DLD1 (cell line): ENCODE data around the gene IDUA.

Experiments
- in situ Hi-C: cut with HindIII; loops from 2 replicates; pipeline ENCODE4 v1.10.0; 2017; ENCODE audit warnings: low sequenced_read_pairs

IDUA gene

DNA sequence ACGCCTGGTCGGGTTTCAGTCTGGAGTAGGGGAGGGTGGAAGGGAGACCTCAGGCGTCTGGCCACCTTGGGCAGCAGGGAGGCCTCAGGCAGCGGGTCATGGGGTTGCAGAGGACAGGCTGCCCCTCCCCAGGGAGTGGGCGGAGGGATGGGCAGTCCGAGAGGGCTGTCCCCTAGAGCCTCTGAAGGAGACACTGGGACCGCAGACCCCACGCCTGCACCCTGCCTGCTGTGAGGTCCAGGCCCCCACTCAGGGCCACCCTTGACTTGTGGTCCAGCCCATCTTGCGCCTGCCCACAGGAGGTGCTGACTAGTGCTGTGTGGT is 41.0 kb downstream of the IDUA start:
- in situ Hi-C loops, result no loop called here

DNA sequence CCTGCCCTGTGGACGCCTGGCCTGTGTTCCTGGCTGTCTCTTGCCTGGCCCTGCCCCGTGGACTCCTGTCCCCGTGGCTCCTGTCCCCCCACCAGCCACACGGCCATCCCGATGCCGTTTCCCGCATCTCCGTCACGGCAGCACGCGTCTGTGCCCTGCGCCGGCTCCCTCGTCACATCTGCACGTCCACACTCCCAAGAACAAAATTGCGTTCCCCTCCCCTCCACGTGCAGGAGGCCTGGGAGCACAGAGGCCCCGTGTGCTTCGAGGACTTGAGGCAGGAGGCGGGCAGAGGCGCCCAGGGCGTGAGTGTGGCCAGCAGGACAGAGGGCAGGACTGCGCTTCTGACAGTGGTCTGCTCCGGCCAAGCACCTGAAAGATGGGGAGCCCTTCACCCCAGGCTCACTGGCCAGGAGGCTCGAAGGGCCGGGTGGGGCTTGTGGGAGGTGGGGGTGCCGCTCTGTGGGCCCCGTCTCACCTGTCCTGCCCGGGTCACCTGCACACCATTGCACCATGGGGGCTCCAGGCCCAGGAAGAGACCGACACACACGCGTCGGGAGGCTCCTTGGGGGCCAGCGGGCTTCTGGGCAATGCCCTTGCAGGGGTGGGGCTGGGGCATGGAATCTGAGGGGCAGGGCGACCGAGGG is 41.9 kb downstream of the IDUA start:
- in situ Hi-C loops, result no loop called here

DNA sequence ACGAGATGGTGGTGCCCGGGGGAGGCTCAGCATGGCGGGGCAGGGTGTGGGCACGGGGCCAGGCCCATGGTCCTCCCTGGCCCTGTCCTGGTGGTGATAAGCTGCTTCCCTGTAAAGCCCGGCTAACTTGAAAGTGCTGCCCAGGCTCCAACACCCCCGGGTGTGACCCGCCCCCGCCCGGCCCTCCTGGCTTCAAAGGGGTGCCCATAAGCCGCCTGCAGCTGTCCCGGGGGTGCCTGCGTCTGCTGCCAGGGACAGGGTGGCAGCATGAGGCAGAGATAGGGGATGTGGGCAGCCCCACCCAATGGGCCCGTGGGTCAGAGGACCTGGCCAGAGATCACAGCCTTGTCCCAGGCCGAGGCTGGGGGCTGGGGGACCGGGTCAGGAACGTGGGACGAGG is 42.7 kb downstream of the IDUA start:
- in situ Hi-C loops, result no loop called here

DNA sequence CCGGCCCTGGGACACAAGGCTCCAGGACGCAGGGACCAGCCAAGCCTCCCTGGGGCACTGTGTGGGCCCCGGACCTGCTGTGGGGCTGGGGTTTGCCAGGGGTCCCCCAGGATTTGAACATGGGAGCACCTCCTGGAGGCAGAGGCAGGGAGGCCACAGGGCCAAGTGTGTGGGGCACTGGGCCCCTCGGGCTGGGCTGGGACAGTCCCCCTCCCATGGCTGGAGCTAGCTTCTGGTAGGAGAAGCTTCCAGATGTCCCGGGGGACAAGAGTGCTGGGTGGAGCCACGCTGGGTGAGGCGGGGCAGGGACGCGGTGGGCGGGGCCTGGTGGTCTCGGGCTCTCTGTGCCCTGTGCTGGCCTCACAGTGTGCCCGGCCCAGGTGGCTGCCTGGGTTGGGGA is 43.2 kb downstream of the IDUA start:
- in situ Hi-C loops, result no loop called here

DNA sequence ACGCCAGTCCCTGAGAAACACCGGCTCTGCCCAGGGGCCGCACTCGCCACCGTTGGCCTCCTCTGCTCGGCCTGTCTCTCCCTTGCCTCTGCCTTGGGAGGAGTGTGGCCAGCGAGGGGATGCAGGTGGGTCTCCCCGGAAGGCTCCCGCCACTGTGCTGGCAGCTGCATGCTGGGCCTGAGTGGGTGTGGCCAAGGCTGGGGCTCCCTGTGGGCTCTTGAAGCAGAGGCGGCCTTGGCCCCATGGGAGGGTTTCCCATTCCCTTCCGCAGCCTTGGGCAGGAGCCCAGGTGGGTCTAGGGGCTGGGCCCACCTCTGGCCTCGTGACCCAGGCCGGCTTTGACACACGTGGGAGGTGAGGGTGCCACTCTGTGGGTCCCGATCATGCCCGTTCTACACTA is 43.7 kb downstream of the IDUA start:
- in situ Hi-C loops, result no loop called here

DNA sequence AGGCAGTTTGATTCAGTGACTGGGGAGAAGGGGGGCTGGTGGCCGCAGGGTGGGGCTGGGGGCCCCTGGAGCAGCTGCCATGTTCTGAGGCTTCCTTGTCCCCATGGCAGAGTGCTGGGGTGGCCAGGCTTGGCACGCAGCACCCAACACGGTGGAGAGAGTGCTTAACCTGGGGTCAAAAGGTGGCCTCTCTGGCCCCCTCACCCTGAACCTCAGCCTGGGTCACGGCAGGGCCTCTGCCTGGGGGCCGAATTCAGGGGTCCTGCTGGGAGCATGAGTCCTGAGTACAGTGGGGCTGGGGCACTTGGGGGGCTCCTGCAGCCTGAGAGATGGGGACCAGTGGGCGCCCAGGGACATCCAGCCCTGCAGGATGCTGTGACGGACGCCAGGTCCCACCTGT is 44.5 kb downstream of the IDUA start:
- in situ Hi-C loops, result no loop called here

DNA sequence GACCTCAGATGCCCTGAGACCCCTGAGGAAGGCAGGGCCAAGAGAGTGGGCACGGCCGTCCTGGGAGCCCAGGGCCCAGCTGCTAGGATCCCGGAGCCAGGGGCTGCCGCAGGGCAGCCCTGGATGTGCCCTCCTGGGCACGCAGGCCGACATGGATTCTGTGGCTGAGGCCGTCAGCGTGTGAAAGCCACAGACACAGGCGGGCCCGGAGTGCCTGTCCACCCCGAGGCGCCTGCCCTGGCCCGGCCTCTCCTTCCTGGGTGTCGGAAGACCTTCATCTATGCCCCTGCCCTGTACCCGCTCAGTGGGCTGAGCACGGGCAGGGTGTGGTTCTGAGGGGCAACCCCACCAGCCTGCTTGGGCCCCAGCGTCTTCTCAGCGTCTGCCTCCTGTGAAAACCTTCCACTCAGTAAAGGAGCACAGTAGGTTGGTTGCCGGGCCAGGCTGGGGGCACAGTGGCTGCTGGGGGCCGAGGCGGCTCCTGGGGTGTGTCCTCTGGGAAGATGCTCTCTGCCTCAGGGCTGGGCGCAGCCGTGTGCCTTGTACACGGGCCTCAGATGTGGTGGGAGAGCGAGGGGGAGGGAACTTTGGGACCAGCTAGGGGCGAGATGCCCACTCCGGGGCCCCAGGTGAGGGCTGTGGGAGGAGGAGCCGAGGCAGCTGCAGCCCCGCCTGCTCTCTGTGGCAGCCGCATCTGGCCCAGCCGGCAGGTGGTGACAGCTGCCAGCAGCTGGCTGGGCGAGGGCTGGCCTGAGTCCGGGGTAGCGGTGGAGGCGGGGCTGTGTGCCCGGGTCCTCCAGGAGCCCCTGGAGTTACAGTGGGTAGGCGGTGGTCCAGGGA is 45.3 kb downstream of the IDUA start:
- in situ Hi-C loops, result no loop called here

DNA sequence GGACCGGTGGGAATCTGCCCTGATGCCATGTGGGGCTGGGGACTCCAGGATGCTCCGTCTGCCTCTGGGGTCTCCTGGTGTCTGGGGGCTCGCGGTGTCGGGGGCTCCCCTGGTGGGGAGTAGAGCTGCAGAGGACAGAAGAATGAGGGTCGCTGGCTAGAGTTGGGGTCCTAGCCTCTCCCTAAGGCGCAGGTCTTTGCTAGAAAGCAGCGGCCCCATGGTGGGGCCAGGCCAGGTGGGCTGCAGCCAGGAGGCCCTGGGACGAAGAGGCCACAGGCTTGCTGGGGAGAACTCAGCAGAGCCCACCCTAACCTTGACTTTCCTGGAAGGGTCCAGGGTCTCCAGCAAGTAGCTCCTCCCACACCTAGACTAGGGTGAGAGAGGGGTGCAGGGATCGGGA is 46.0 kb downstream of the IDUA start:
- in situ Hi-C loops, result no loop called here

DNA sequence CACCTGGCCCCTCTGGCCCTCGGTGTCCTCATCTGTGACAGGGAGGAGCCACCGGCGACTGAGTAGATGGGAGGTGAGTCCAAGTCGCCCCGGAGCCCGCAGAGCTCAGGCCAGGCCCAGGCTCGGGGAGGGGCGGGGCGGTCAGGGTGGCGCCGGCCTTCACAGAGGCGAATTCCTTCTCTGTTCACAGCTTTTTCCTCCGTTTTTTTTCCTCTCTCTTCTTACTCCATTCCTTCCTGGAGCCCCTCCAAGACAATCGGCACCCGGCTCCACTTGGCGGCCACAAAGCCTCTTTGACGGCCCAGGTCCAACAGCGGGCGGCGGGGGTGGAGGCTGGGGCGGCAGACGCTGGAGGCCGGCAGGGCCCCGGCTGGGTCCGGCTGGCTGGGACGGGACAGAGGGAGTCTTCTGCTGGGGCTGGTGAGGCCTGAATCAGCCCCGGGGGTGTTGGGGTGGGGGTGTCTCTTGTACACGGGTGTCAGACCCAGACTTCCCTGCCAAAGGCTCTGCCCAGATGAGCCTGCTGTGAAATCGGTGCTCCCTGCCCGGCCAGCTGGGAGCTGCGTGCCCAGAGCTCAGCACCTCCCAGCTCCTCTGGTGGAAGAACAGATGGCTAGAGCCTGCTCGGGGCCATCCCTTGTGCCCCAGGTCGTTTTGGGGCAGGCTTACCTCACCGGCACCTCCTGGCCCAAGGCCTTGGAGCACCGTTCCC is 47.2 kb downstream of the IDUA start:
- in situ Hi-C loops, result no loop called here

DNA sequence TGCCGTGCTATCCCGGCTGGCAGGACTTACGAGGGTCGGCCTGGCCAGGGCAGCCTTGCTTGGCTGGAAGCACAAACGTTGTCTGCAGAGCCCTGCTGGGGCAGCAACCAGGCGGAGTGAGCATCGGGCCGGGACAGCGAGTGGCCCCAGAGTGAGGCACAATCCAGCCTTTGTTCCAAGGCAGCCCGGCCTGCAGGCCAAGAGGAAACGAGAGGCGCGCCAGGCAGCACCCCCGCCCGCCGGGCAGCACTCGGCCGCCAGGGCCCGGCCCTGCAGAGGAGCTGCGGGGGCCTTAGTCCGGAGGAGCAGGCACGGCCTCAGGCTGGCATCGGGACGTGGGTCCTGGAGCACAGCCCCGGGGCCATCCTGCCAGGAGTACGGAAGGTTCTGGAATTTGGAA is 48.7 kb downstream of the IDUA start:
- in situ Hi-C loops, result no loop called here

DNA sequence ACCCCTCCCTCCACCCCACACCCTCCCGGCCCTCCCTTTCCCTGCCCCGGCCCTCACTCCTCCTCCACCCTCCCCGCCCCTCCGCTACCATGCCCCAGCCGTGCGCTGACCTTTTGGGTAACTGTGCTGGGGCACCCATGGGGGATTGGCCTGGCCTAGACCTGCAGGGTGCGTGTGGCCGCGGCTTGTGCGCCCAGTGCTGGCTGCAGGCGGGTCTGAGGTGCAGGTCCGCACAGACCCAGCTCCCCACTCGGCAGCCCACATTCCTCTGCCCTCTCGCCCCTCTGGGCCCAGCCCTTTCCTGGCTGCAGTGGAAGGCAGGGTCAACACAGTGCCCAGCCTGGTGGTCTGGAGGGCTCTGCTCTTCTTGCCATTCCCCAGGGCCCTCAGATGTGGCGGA is 49.3 kb downstream of the IDUA start:
- in situ Hi-C loops, result no loop called here

DNA sequence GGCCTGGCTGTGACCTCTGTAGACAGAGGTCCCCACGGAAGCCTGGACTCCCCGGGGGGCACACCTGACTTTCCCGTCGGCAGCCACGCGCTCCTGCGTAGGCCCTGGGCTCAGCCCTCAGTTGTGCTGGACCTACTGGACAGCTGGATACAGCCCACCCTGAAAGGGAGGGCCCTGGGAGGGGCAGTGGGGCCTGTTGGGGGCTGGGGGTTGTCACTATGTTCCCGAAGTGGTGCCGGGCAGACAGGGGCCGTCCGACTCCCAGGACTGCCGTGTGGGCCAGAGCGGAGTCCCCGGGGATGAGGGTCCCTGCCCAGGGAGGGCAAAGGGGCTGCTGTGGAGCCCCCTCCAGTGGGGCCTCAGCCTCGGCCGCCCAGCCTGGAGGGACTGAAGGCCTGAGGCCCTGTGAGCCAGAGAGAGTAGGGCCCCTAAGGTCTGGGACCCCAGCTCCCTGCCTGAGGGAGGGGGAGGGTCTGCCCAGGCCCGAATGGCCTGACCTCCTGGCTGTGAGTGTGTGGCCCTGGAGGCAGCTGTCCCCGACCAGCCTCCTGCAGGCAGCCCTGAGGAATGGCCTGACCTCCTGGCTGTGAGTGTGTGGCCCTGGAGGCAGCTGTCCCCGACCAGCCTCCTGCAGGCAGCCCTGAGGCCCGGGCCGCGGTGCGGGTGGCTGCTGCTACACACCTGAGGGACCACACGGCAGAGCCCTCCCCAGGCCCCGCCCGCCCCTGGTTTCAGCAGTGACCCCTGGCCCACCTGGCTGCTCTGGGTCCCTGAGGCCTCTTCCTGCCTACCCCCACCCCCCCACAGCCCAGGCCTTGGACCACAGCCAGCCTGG is 50.3 kb downstream of the IDUA start:
- in situ Hi-C loops, result no loop called here

DNA sequence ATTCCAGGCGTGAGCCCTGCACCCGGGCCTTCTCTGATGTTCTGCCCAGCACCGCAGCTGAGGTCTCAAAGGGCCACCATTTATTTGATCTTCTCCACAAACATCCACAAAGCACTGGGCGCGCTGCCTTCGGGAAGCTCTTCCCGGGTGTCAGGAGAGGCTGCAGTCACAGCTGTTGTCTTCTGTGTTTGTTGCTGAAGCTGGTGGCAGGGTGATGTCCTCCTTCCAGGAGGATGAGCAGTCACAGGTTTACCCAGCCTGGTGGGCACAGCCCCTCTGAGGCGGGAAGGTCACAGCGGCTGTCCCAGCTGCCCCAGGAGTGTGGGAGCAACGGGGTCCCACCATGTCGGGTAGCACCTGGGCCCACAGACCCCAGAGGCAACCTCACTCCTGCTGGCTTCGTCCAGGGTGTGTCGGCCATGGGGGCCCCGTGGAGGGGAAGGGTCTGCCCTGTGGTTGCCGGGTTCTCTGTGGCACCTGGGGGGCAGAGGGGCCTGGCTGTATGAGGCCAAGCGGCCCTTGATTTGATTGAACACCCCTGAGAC is 52.2 kb downstream of the IDUA start:
- in situ Hi-C loops, result no loop called here

DNA sequence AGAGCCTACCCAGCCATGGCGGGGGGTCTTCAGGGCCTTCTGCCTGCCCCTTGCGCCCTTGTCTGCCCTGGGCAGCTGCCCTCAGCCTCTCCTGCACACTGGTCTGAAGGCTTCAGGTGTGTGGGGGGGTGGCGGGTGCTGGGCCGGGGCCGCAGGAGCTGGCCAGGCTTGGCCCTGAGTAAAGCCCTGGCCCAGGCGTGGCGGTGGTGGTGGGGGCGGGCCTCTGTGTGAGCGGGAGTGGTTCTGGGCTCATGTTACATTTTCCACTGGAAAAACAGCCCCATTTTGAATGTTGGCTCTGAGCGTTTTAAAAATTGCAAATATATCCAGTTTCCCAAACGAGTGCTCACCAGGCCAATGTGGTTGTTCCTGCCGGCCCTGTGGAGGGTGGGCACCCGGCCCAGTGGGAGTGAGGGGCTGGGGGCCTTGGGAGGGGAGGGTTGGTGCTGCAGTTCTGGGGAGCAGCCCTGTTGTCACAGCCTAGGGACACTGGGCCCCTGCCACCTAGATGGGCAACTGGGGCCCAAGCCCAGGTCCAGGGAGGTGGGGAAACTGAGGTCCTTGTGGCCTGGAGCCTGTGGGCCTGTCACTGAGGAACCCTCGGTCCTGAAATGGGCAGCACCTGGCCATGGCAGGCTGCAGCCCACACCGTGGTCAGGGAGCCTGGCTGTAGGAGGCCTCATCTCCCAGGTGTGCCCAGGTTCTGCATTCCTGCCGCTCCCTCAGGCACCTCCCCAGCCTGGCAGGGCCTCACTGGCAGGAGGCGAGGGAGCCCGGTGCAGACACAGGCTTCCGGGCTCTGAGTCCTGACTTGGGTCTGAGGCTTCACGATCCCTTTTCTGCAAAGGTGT is 52.9 kb downstream of the IDUA start:
- in situ Hi-C loops, result no loop called here

DNA sequence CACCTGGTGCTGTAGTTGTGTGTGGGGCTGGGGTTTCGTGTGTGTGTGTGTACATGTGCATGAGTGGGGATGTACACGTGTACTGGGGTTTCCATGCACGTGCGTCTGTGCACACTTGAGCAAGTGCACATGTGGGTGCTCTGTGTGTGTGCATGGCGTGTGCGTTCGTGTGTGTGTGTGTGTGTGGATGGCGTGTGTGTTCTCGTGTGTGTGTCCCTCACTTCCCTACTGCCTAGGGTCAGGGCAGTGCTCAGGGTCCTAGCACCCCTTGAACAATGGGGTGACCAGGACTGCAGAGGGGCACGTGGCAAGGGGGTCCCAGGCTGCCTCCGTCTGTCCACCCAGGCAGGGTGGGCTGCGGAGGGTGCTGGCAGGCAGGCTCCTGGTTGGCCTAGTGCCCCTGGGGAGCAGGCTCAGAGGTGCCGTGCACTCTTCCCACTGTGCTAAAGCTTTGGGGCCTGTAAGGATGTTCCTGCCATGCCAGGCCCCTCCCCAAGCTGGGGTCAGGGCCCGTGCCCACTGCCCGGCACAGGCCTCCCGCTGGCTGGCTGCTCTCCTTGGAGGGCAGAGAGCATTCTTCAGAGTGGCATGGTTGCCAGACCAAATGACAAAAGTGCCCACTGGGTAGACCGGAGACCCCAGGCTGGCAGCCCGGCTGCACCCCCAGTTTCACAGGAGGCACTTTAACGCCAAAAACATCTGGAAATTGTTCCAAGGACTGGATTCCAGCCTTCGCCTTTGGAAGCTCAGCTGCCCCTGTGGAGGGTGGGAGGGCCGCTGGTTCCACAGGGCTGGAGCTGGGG is 53.7 kb downstream of the IDUA start:
- in situ Hi-C loops, result no loop called here

DNA sequence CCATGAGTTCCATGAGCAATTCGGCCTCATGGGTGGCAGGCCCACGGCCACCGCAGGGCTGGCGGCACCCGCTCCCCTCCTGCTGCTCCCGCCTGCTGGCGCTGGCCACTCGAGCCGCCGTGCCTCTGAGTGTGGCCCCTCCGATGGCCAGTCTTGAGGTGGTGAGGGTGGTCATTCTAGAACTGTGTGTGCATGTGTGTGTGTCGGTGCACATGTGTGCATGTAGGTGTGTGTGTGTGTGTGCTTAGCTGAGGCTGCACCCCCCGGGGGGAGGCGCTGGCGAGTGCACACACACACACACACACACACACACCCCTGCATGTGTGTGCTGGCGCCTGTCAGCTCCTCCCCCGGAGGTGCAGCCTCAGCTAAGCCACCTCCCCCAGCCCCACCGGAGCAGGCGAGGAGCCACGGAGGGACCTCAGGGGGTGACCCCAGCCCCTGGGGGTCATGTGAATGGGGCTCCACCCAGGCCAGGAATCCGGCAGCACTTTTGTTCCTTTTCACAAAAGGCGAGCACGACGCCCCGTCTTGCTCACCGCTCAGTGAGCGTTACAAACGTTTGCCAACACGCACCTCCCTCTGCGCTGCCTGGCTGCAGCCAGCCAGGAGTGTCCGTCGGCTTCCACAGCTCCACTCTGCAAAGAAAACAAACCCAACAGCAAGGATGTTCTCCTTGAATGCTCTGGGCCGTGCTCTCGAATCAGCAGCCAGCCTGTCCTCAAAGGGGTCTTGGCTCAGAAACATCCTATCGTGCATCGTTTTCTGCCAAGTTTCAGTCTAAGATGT is 54.5 kb downstream of the IDUA start:
- in situ Hi-C loops, result no loop called here

DNA sequence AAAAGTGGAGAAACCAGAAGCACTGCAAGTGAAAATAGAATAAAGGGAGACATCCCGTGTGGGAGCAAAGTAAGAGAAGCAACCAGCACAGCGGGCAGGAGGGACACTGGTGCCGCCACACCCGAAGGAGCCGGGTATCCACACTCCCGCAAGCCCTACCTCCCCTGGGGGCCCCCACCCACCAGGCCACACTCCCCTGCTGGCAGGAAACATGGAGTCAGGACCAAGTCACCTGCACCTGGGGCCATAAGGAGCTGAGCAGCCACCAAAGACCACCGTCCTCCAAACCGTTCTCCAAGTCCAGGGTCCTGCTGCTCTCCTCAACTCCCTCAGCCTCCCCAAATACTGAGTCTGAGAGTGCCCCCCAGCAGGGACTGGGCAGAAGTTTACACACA is 55.1 kb downstream of the IDUA start:
- in situ Hi-C loops, result no loop called here

DNA sequence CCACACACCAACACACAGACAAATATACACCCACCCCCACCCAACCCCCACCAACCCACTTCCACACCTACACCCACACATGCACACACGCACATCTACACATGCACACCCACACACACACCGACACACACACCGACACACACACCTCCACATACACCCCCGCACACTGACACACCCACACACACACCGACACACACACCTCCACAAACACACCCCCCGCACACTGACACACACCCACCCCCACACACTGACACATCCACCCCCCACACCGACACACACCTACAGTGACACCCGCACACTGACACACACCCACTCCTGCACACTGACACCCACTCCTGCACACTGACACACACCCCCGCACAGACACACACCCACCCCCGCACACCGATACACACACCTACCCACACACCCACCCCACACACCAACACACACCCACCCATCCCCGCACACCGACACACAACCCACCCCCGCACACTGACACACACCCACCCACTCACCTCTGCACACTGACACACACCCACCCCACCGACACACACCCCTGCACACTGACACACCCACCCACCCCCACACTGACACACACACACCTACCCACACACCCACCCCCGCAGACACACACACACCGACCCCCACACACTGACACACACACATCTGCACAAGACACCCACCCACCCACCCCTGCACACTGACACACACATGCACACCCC is 55.7 kb downstream of the IDUA start:
- in situ Hi-C loops, result no loop called here
